HG03159 (cell line): ENCODE data around the gene OR56A1.

Source experiments
- ATAC-seq: cut with Tn5 transposase; IDR thresholded peaks from one replicate; pipeline ENCODE4 v1.9.1; 2021; ENCODE audit warnings: mild to moderate bottlenecking, moderate library complexity; ENCODE audit not compliant: unreplicated experiment

Gene OR56A1

GRCh38 chr11:5992150-5992549 lies 38.4 kb downstream of the OR56A1 start:
- ATAC-seq: no peak

GRCh38 chr11:5989203-5989602 lies 41.4 kb downstream of the OR56A1 start:
- ATAC-seq: no peak

- no peak for ATAC-seq
Observed at GRCh38 chr11:5986885-5987284, 43.7 kb downstream of the OR56A1 start, which contains the start of gene OR52L1. TSS of gene OR52L1 (minus strand) at chr11:5986985. CDS start at chr11:5986930, 55 bp downstream.

GRCh38 chr11:5983443-5983842 lies 47.1 kb downstream of the OR56A1 start:
- ATAC-seq: no peak

GRCh38 chr11:5973530-5973929 lies 57.0 kb downstream of the OR56A1 start:
- ATAC-seq: no peak
